Panc1 (cell line): Measurements from ENCODE around the gene IRX4. TPM values are rescaled to one million over a fixed set of nuclear protein-coding genes. Genes with fewer than 3 reads are reported as not detected.

Experiments
- ATAC-seq: fragments of 200-7000 bp; cut with Tn5 transposase; 2 replicates; pipeline ENCODE4 v1.9.1; 2020; ENCODE audit warnings: mild to moderate bottlenecking, moderate library complexity
- BruUV-seq: library from RNA; stranded (reverse); fragments of 400-500 nt; replicated peaks from 2 replicates; lab custom pipeline; 2021; lab: Mats Ljungman, UMichigan
- CTCF ChIA-PET: fragments of 300-600 bp; sonication (Branson Sonifier 250); formaldehyde crosslinking; loops from one replicate; lab custom pipeline; 2022; ENCODE audit warnings: antibody characterized with exemption; lab: Charles Lee
- POLR2A ChIA-PET: fragments of 300-600 bp; sonication (Branson Sonifier 250); formaldehyde crosslinking; loops from one replicate; lab custom pipeline; 2022; ENCODE audit warnings: antibody characterized with exemption; lab: Charles Lee
- DNase-seq: peaks from one replicate; pipeline ENCODE4 v3.0.0-alpha.2; 2010; ENCODE audit warnings: low read depth, low spot score
- H3K27ac ChIP-seq: 2 replicates; pipeline ENCODE4 v1.5.1; 2011; ENCODE audit warnings: mild to moderate bottlenecking, low read length, inconsistent platforms
- H3K27me3 ChIP-seq: fragments of 200-500 bp; sonication (Bioruptor generic); 2 replicates; pipeline ENCODE4 v1.6.0; 2014; ENCODE audit warnings: low read length, inconsistent platforms; ENCODE audit not compliant: control insufficient read depth, insufficient read depth
- H3K36me3 ChIP-seq: fragments of 200-500 bp; sonication (Bioruptor generic); 2 replicates; pipeline ENCODE4 v1.5.1; 2014; ENCODE audit warnings: inconsistent platforms, mild to moderate bottlenecking, low read length, moderate library complexity; ENCODE audit not compliant: control insufficient read depth, insufficient read depth
- H3K4me1 ChIP-seq: 2 replicates; pipeline ENCODE4 v1.5.1; 2011; ENCODE audit warnings: inconsistent platforms, mild to moderate bottlenecking, low read length, moderate library complexity; ENCODE audit not compliant: control insufficient read depth, insufficient read depth
- H3K4me3 ChIP-seq, 2 experiments: 2 replicates each; pipeline ENCODE4 v1.5.1; 2011 to 2012; ENCODE audit warnings: low read depth in 2 of 2, low read length in 2 of 2, mild to moderate bottlenecking in 2 of 2, inconsistent platforms in 1 of 2, moderate library complexity in 1 of 2
- H3K9me3 ChIP-seq: fragments of 200-500 bp; sonication (Bioruptor generic); 2 replicates; pipeline ENCODE4 v1.5.1; 2014; ENCODE audit warnings: low read depth, mild to moderate bottlenecking, inconsistent platforms, low read length, moderate library complexity; ENCODE audit not compliant: control insufficient read depth, insufficient read depth
- POLR2AphosphoS5 ChIP-seq: IDR thresholded peaks from 2 replicates; pipeline ENCODE4 v1.6.1; 2012; ENCODE audit warnings: mild to moderate bottlenecking, low read depth, low read length, moderate library complexity
- REST ChIP-seq, 2 experiments: IDR thresholded peaks; 2 replicates each; pipeline ENCODE4 v1.6.1; 2011 to 2012; ENCODE audit warnings: low read depth in 2 of 2, control low read depth in 1 of 2, low read length in 1 of 2, mild to moderate bottlenecking in 1 of 2, moderate library complexity in 1 of 2; ENCODE audit not compliant: insufficient read depth in 1 of 2
- SIN3A ChIP-seq: IDR thresholded peaks from 2 replicates; pipeline ENCODE4 v1.6.1; 2012; ENCODE audit warnings: low read depth, mild to moderate bottlenecking, low read length, moderate library complexity, borderline replicate concordance; ENCODE audit not compliant: insufficient read depth
- TCF7L2 ChIP-seq: IDR thresholded peaks from 2 replicates; pipeline ENCODE4 v1.6.1; 2011; ENCODE audit warnings: mild to moderate bottlenecking, low read depth, low read length, inconsistent platforms
- in situ Hi-C: cut with HindIII; loops from 2 replicates; pipeline ENCODE4 v1.10.0; 2016; ENCODE audit warnings: low sequenced_read_pairs, low pct_unique_long_range_greater_than_20kb
- intact Hi-C: fragments of 100-400 bp; cut with micrococcal nuclease; formaldehyde crosslinking; loops from one replicate; pipeline ENCODE4 v1.10.0; 2022; ENCODE audit not compliant: unreplicated experiment
- total RNA-seq: library from RNA; stranded (reverse); gene quantifications from one replicate; pipeline ENCODE4 v1.2.1, GENCODE V29; 2021; ENCODE audit not compliant: unreplicated experiment
- TF ChIP-seq, protein P1 (sequence below): fragments of 450-650 bp; IDR thresholded peaks from 2 replicates; pipeline ENCODE4 v1.5.1; 2017; ENCODE audit warnings: mild to moderate bottlenecking

IRX4 gene
- total RNA-seq, 1 experiment from 2014 or later: 0.18 TPM

GRCh38 chr5:1832511-1833250 lies 50.0 kb downstream of the IRX4 start:
- Histone ChIP-seq H3K9me3 (no peaks in the 10 kb centered on the region), H3K4me3 (no peak overlapping the region), H3K27me3 (no peaks in the 10 kb centered on the region), H3K4me1 (no peaks in the 10 kb centered on the region), H3K36me3 (no peaks in the 10 kb centered on the region), H3K27ac (no peak overlapping the region)
- intact Hi-C loops: no loop called here
- DNase-seq (no peak), ATAC-seq (no peak)
- BruUV-seq: no TSS peak
- TF ChIP-seq POLR2AphosphoS5: no peak
- TF ChIP-seq, protein P1, sequence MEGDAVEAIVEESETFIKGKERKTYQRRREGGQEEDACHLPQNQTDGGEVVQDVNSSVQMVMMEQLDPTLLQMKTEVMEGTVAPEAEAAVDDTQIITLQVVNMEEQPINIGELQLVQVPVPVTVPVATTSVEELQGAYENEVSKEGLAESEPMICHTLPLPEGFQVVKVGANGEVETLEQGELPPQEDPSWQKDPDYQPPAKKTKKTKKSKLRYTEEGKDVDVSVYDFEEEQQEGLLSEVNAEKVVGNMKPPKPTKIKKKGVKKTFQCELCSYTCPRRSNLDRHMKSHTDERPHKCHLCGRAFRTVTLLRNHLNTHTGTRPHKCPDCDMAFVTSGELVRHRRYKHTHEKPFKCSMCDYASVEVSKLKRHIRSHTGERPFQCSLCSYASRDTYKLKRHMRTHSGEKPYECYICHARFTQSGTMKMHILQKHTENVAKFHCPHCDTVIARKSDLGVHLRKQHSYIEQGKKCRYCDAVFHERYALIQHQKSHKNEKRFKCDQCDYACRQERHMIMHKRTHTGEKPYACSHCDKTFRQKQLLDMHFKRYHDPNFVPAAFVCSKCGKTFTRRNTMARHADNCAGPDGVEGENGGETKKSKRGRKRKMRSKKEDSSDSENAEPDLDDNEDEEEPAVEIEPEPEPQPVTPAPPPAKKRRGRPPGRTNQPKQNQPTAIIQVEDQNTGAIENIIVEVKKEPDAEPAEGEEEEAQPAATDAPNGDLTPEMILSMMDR: no peak
- CTCF ChIA-PET: no interaction called here
- in situ Hi-C loops: no loop called here
- POLR2A ChIA-PET: no interaction called here

DNA sequence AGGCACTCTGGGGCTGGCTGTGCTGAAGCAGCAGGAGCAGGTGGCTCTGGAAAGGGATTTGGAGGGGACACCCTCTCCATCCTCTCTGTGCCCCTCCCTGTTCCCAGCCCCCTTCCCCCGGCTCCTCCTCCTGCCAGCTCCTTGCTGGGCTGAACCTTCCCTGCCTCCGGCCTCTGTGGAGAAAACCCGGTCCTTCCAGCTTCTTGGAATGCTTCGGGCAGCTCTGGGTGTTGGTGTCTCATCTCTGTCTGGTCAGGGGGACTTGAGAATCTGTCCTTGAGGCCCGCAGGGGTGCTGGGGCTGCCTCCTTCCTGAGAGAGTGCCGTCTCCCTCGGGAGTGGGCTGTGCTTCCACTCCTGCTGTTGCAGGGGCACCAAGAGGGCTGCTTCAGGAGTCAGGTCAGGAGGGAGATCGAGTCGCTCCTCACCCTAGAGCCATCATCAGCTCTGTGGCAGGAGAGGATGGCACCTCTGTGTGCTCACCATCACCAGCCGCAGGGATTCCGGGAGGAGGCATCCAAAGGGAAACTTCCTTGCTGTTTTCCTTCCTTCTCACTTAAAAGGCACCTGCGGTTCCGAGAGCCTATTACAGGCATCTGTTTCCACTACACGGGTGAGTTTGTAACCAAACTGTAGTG lies 50.9 kb downstream of the IRX4 start:
- DNase-seq (no peak), ATAC-seq (no peak; the same call in 1 of the 2 replicates)
- no peaks in the 10 kb centered on the region for H3K36me3 ChIP-seq
- no peaks in the 10 kb centered on the region for H3K27me3 ChIP-seq
- ChIA-PET POLR2A (no interaction called here), CTCF (no interaction called here)
- no peaks in the 10 kb centered on the region for H3K9me3 ChIP-seq
- in situ Hi-C loops (no loop called here), intact Hi-C loops (no loop called here)
- TF ChIP-seq SIN3A: no peak
- no peak for TF ChIP-seq REST (IDR thresholded peaks at IDR 0.05; ENCODE audit: insufficient read depth in 1 of 2, low read depth in 2 of 2, low read length in 1 of 2)
- TF ChIP-seq POLR2AphosphoS5: no peak
- no peak overlapping the region for H3K27ac ChIP-seq
- BruUV-seq: no TSS peak
- no peak overlapping the region for H3K4me3 ChIP-seq
- no peaks in the 10 kb centered on the region for H3K4me1 ChIP-seq

GRCh38 chr5:1831257-1831656 lies 51.5 kb downstream of the IRX4 start:
- in situ Hi-C loops: no loop called here
- TF ChIP-seq TCF7L2: no peak
- TF ChIP-seq REST (IDR thresholded peaks at IDR 0.05; ENCODE audit: insufficient read depth in 1 of 2, low read depth in 2 of 2, low read length in 1 of 2): no peak
- TF ChIP-seq POLR2AphosphoS5: no peak
- TF ChIP-seq, protein P1: no peak
- TF ChIP-seq SIN3A: no peak
- POLR2A ChIA-PET: no interaction called here

More at GRCh38 chr5:1831257-1831656, 51.5 kb downstream of the IRX4 start:
- intact Hi-C loops: no loop called here
- H3K9me3 ChIP-seq: no peaks in the 10 kb centered on the region
- CTCF ChIA-PET: no interaction called here
- BruUV-seq: no TSS peak
- DNase-seq: no peak
- H3K27me3 ChIP-seq: no peaks in the 10 kb centered on the region
- no peaks in the 10 kb centered on the region for H3K4me1 ChIP-seq
- H3K4me3 ChIP-seq: no peak overlapping the region
- no peak overlapping the region for H3K27ac ChIP-seq
- ATAC-seq: no peak
- no peaks in the 10 kb centered on the region for H3K36me3 ChIP-seq
